HCT116 (cell line): ENCODE data around the gene TMEM121B. TPM values are rescaled to one million over a fixed set of nuclear protein-coding genes. Genes with fewer than 3 reads are reported as not detected.

Experiments used
- ATAC-seq: fragments of 200-7000 bp; cut with Tn5 transposase; 2 replicates; pipeline ENCODE4 v1.9.1; 2020; ENCODE audit warnings: mild to moderate bottlenecking, moderate library complexity
- BruUV-seq: library from RNA; stranded (reverse); fragments of 400-500 nt; replicated peaks from 2 replicates; lab custom pipeline; 2021; lab: Mats Ljungman, UMichigan
- CTCF ChIA-PET: fragments of 300-600 bp; sonication (Branson Sonifier 250); formaldehyde crosslinking; loops from one replicate; lab custom pipeline; 2021; ENCODE audit warnings: antibody characterized with exemption; lab: Charles Lee
- POLR2A ChIA-PET: fragments of 300-600, 350-600 bp; sonication (Branson Sonifier 250); formaldehyde crosslinking; loops from one replicate; lab custom pipeline; 2021; ENCODE audit warnings: antibody characterized with exemption; lab: Charles Lee
- RAD21 ChIA-PET, 2 experiments: fragments of 300-600 bp; sonication (Branson Sonifier 250); formaldehyde crosslinking; loops; one replicate each; lab custom pipeline; 2023; ENCODE audit warnings: low total read pairs in 2 of 2; ENCODE audit not compliant: uncharacterized antibody in 2 of 2, unreplicated experiment in 2 of 2, low non-redundant PET in 1 of 2; lab: Charles Lee
- DNase-seq: peaks from one replicate; pipeline ENCODE4 v3.0.0-alpha.2; 2010; ENCODE audit warnings: low read depth, low spot score
- H2AFZ ChIP-seq: fragments of 200-600 bp; shearing (Covaris generic), sonication (generic); 2 replicates; pipeline ENCODE4 v1.6.1; 2017; ENCODE audit warnings: low read depth, mixed run types, mixed read lengths, antibody characterized with exemption, low read length; ENCODE audit not compliant: poor library complexity, severe bottlenecking
- H3K27ac ChIP-seq: 2 replicates; pipeline ENCODE4 v1.5.1; 2012; ENCODE audit warnings: low read depth, low read length
- H3K27me3 ChIP-seq: fragments of 200-600 bp; sonication (generic); 2 replicates; pipeline ENCODE4 v1.6.1; 2016; ENCODE audit warnings: mixed run types, low read length, mixed read lengths; ENCODE audit not compliant: insufficient read depth
- H3K36me3 ChIP-seq, 2 experiments: fragments of 200-500 bp in 1 of 2; fragments of 200-600 bp in 1 of 2; sonication (Bioruptor generic) in 1 of 2; sonication (generic) in 1 of 2; 2 replicates each; pipeline versions ENCODE4 v1.5.1 to v1.6.1; 2014 to 2016; ENCODE audit warnings: low read length in 2 of 2, inconsistent platforms in 1 of 2, mixed read lengths in 1 of 2, mixed run types in 1 of 2; ENCODE audit not compliant: insufficient read depth in 2 of 2, control insufficient read depth in 1 of 2
- H3K4me1 ChIP-seq, 2 experiments: fragments of 200-600 bp in 1 of 2; sonication (generic) in 1 of 2; 2 replicates each; pipeline versions ENCODE4 v1.5.1 to v1.6.1; 2012 to 2017; ENCODE audit warnings: low read length in 2 of 2, inconsistent platforms in 1 of 2, mild to moderate bottlenecking in 1 of 2, mixed read lengths in 1 of 2, mixed run types in 1 of 2, moderate library complexity in 1 of 2; ENCODE audit not compliant: insufficient read depth in 2 of 2, control insufficient read depth in 1 of 2
- H3K4me2 ChIP-seq: fragments of 200-600 bp; sonication (generic); 2 replicates; pipeline ENCODE4 v1.6.1; 2017; ENCODE audit warnings: mixed run types, low read length, mixed read lengths
- H3K4me3 ChIP-seq, 2 experiments: fragments of 200-600 bp in 1 of 2; sonication (generic) in 1 of 2; replicated peaks in 1 of 2; 2 replicates each; pipeline ENCODE4 v1.5.1; 2011 to 2016; ENCODE audit warnings: low read length in 2 of 2, control low read depth in 1 of 2, low read depth in 1 of 2, mild to moderate bottlenecking in 1 of 2, mixed read lengths in 1 of 2, mixed run types in 1 of 2
- H3K79me2 ChIP-seq: fragments of 200-600 bp; sonication (generic); 2 replicates; pipeline ENCODE4 v1.6.1; 2017; ENCODE audit warnings: mild to moderate bottlenecking, mixed run types, low read length, moderate library complexity, mixed read lengths; ENCODE audit not compliant: insufficient read depth
- H3K9ac ChIP-seq: fragments of 200-600 bp; sonication (generic); 2 replicates; pipeline ENCODE4 v1.6.1; 2016; ENCODE audit warnings: low read length, mixed read lengths
- H3K9me2 ChIP-seq: fragments of 200-600 bp; sonication (generic), shearing (Covaris generic); 2 replicates; pipeline ENCODE4 v1.6.1; 2017; ENCODE audit warnings: mixed run types, mild to moderate bottlenecking, moderate library complexity; ENCODE audit not compliant: insufficient read depth
- H3K9me3 ChIP-seq, 2 experiments: fragments of 200-500 bp in 1 of 2; fragments of 200-600 bp in 1 of 2; sonication (Bioruptor generic) in 1 of 2; sonication (generic) in 1 of 2; 2 replicates each; pipeline ENCODE4 v1.6.1; 2014 to 2017; ENCODE audit warnings: low read length in 2 of 2, mixed read lengths in 2 of 2, inconsistent platforms in 1 of 2, low read depth in 1 of 2, mild to moderate bottlenecking in 1 of 2, mixed run types in 1 of 2, moderate library complexity in 1 of 2; ENCODE audit not compliant: control insufficient read depth in 1 of 2, insufficient read depth in 1 of 2
- H4K20me1 ChIP-seq: fragments of 200-600 bp; sonication (generic), shearing (Covaris generic); 2 replicates; pipeline ENCODE4 v1.6.1; 2017; ENCODE audit warnings: mixed run types, mild to moderate bottlenecking, moderate library complexity; ENCODE audit not compliant: insufficient read depth
- CBX3 ChIP-seq: IDR thresholded peaks from 2 replicates; pipeline ENCODE4 v1.6.1; 2012; ENCODE audit warnings: low read depth
- CEBPB ChIP-seq: IDR thresholded peaks from 2 replicates; pipeline ENCODE4 v1.6.1; 2012; ENCODE audit warnings: low read depth
- EGR1 ChIP-seq: IDR thresholded peaks from 2 replicates; pipeline ENCODE4 v1.6.1; 2012; ENCODE audit warnings: low read depth
- ELF1 ChIP-seq: IDR thresholded peaks from 2 replicates; pipeline ENCODE4 v1.6.1; 2012; ENCODE audit warnings: low read depth, borderline replicate concordance
- EZH2 ChIP-seq: fragments of 200-600 bp; sonication (generic); IDR thresholded peaks from 2 replicates; pipeline ENCODE4 v1.6.1; 2017; ENCODE audit warnings: antibody characterized with exemption, mixed run types
- EZH2phosphoT487 ChIP-seq: fragments of 200-600 bp; IDR thresholded peaks from 2 replicates; pipeline ENCODE4 v1.6.1; 2018; ENCODE audit warnings: antibody characterized with exemption, borderline replicate concordance
- FOSL1 ChIP-seq: IDR thresholded peaks from 2 replicates; pipeline ENCODE4 v1.6.1; 2012; ENCODE audit warnings: low read depth
- JUND ChIP-seq: IDR thresholded peaks from 2 replicates; pipeline ENCODE4 v1.6.1; 2012
- POLR2A ChIP-seq: IDR thresholded peaks from 2 replicates; pipeline ENCODE4 v1.7.0; 2011; ENCODE audit warnings: borderline replicate concordance; ENCODE audit not compliant: insufficient read depth, insufficient read length; ENCODE audit errors: extremely low read depth
- SIN3A ChIP-seq: IDR thresholded peaks from 2 replicates; pipeline ENCODE4 v1.6.1; 2012; ENCODE audit warnings: low read depth
- SP1 ChIP-seq: IDR thresholded peaks from 2 replicates; pipeline ENCODE4 v1.6.1; 2012; ENCODE audit warnings: low read depth
- SRF ChIP-seq: IDR thresholded peaks from 2 replicates; pipeline ENCODE4 v1.6.1; 2012; ENCODE audit warnings: low read depth
- TCF7L2 ChIP-seq: IDR thresholded peaks from 2 replicates; pipeline ENCODE4 v1.7.0; 2011; ENCODE audit warnings: borderline replicate concordance, inconsistent platforms; ENCODE audit not compliant: insufficient read depth, insufficient read length; ENCODE audit errors: extremely low read depth
- YY1 ChIP-seq: IDR thresholded peaks from 2 replicates; pipeline ENCODE4 v1.6.1; 2011; ENCODE audit warnings: low read length, low read depth, moderate library complexity, mild to moderate bottlenecking; ENCODE audit not compliant: insufficient replicate concordance; ENCODE audit errors: extremely low read depth
- ZFX ChIP-seq: fragments of 450-650 bp; IDR thresholded peaks from 2 replicates; pipeline ENCODE4 v1.6.1; 2017
- ZNF274 ChIP-seq: fragments of 200-500 bp; sonication (Bioruptor generic); IDR thresholded peaks from 2 replicates; pipeline ENCODE4 v1.6.1; 2014; ENCODE audit warnings: mild to moderate bottlenecking, low read depth, low read length, inconsistent platforms
- intact Hi-C: fragments of 100-400 bp; cut with micrococcal nuclease; formaldehyde crosslinking; loops from 2 replicates; pipeline ENCODE4 v1.10.0; 2022
- total RNA-seq: library from RNA; stranded (reverse); gene quantifications from one replicate; pipeline ENCODE4 v1.2.1, GENCODE V29; 2021; ENCODE audit not compliant: unreplicated experiment
- TF ChIP-seq, protein P1 (sequence below): IDR thresholded peaks from 2 replicates; pipeline ENCODE4 v1.6.1; 2011; ENCODE audit warnings: mild to moderate bottlenecking, low read length, moderate library complexity; ENCODE audit not compliant: insufficient replicate concordance; ENCODE audit errors: extremely low read depth
- TF ChIP-seq, protein P2 (sequence below): IDR thresholded peaks from 2 replicates; pipeline ENCODE4 v1.6.1; 2012; ENCODE audit warnings: low read depth
- TF ChIP-seq, protein P3 (sequence below): IDR thresholded peaks from 2 replicates; pipeline ENCODE4 v1.6.1; 2012
- TF ChIP-seq, protein P4 (sequence below), 3 experiments: fragments of 200-600 bp in 1 of 3; sonication (generic) in 1 of 3; IDR thresholded peaks in 2 of 3; conservative IDR thresholded peaks in 1 of 3; 2 replicates each; pipeline ENCODE4 v1.5.1; 2012 to 2017; ENCODE audit warnings: low read depth in 2 of 3, low read length in 2 of 3, antibody characterized with exemption in 1 of 3, borderline replicate concordance in 1 of 3, control low read depth in 1 of 3, mild to moderate bottlenecking in 1 of 3, mixed read lengths in 1 of 3, mixed run types in 1 of 3, moderate library complexity in 1 of 3; ENCODE audit not compliant: insufficient read depth in 1 of 3

Gene TMEM121B
- total RNA-seq, 1 experiment from 2014 or later = 0.57 TPM

DNA sequence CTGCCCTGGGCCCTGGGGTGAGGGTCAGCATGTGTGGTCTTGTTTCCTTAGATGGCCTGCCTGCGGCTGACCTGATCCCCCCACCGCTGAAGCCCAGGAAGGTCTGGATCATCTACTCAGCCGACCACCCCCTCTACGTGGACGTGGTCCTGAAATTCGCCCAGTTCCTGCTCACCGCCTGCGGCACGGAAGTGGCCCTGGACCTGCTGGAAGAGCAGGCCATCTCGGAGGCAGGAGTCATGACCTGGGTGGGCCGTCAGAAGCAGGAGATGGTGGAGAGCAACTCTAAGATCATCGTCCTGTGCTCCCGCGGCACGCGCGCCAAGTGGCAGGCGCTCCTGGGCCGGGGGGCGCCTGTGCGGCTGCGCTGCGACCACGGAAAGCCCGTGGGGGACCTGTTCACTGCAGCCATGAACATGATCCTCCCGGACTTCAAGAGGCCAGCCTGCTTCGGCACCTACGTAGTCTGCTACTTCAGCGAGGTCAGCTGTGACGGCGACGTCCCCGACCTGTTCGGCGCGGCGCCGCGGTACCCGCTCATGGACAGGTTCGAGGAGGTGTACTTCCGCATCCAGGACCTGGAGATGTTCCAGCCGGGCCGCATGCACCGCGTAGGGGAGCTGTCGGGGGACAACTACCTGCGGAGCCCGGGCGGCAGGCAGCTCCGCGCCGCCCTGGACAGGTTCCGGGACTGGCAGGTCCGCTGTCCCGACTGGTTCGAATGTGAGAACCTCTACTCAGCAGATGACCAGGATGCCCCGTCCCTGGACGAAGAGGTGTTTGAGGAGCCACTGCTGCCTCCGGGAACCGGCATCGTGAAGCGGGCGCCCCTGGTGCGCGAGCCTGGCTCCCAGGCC lies 12.7 kb downstream of the TMEM121B start:
- TF ChIP-seq SP1 = no peak
- TF ChIP-seq SIN3A = no peak
- TF ChIP-seq ELF1 = no peak
- TF ChIP-seq, protein P1, sequence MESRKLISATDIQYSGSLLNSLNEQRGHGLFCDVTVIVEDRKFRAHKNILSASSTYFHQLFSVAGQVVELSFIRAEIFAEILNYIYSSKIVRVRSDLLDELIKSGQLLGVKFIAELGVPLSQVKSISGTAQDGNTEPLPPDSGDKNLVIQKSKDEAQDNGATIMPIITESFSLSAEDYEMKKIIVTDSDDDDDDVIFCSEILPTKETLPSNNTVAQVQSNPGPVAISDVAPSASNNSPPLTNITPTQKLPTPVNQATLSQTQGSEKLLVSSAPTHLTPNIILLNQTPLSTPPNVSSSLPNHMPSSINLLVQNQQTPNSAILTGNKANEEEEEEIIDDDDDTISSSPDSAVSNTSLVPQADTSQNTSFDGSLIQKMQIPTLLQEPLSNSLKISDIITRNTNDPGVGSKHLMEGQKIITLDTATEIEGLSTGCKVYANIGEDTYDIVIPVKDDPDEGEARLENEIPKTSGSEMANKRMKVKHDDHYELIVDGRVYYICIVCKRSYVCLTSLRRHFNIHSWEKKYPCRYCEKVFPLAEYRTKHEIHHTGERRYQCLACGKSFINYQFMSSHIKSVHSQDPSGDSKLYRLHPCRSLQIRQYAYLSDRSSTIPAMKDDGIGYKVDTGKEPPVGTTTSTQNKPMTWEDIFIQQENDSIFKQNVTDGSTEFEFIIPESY = no peak
- TF ChIP-seq EZH2 = no peak
- TF ChIP-seq, protein P2, sequence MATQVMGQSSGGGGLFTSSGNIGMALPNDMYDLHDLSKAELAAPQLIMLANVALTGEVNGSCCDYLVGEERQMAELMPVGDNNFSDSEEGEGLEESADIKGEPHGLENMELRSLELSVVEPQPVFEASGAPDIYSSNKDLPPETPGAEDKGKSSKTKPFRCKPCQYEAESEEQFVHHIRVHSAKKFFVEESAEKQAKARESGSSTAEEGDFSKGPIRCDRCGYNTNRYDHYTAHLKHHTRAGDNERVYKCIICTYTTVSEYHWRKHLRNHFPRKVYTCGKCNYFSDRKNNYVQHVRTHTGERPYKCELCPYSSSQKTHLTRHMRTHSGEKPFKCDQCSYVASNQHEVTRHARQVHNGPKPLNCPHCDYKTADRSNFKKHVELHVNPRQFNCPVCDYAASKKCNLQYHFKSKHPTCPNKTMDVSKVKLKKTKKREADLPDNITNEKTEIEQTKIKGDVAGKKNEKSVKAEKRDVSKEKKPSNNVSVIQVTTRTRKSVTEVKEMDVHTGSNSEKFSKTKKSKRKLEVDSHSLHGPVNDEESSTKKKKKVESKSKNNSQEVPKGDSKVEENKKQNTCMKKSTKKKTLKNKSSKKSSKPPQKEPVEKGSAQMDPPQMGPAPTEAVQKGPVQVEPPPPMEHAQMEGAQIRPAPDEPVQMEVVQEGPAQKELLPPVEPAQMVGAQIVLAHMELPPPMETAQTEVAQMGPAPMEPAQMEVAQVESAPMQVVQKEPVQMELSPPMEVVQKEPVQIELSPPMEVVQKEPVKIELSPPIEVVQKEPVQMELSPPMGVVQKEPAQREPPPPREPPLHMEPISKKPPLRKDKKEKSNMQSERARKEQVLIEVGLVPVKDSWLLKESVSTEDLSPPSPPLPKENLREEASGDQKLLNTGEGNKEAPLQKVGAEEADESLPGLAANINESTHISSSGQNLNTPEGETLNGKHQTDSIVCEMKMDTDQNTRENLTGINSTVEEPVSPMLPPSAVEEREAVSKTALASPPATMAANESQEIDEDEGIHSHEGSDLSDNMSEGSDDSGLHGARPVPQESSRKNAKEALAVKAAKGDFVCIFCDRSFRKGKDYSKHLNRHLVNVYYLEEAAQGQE = no peak
- no peak for TF ChIP-seq EGR1
- TF ChIP-seq TCF7L2 = no peak
- TF ChIP-seq, protein P3, sequence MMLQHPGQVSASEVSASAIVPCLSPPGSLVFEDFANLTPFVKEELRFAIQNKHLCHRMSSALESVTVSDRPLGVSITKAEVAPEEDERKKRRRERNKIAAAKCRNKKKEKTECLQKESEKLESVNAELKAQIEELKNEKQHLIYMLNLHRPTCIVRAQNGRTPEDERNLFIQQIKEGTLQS = no peak
- TF ChIP-seq EZH2phosphoT487 = no peak
- no peak for TF ChIP-seq SRF
- no peak for TF ChIP-seq POLR2A
- TF ChIP-seq CBX3 = no peak
- no peak for TF ChIP-seq ZNF274
- no peak for TF ChIP-seq FOSL1
- no peak for TF ChIP-seq YY1
- no peak for TF ChIP-seq JUND
- TF ChIP-seq, protein P4, sequence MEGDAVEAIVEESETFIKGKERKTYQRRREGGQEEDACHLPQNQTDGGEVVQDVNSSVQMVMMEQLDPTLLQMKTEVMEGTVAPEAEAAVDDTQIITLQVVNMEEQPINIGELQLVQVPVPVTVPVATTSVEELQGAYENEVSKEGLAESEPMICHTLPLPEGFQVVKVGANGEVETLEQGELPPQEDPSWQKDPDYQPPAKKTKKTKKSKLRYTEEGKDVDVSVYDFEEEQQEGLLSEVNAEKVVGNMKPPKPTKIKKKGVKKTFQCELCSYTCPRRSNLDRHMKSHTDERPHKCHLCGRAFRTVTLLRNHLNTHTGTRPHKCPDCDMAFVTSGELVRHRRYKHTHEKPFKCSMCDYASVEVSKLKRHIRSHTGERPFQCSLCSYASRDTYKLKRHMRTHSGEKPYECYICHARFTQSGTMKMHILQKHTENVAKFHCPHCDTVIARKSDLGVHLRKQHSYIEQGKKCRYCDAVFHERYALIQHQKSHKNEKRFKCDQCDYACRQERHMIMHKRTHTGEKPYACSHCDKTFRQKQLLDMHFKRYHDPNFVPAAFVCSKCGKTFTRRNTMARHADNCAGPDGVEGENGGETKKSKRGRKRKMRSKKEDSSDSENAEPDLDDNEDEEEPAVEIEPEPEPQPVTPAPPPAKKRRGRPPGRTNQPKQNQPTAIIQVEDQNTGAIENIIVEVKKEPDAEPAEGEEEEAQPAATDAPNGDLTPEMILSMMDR (IDR thresholded peaks at IDR 0.05 in 2 of 3, conservative IDR thresholded peaks at IDR 0.05 in 1 of 3; ENCODE audit: borderline replicate concordance in 1 of 3, insufficient read depth in 1 of 3, low read depth in 2 of 3, low read length in 2 of 3) = no peak
- no peak for TF ChIP-seq CEBPB
- no peak for TF ChIP-seq ZFX
- H3K79me2 ChIP-seq = no peaks in the 10 kb centered on the region
- no peak overlapping the region for H3K4me3 ChIP-seq
- no peaks in the 10 kb centered on the region for H4K20me1 ChIP-seq
- H3K9me2 ChIP-seq = no peaks in the 10 kb centered on the region
- POLR2A ChIA-PET = no interaction called here
- no peak overlapping the region for H3K4me2 ChIP-seq
- no peaks in the 10 kb centered on the region for H3K27me3 ChIP-seq
- ATAC-seq (no peak), DNase-seq (no peak)
- H3K4me1 ChIP-seq = no peaks in the 10 kb centered on the region
- H3K9me3 ChIP-seq = no peaks in the 10 kb centered on the region
- no peak overlapping the region for H3K27ac ChIP-seq
- intact Hi-C loops = no loop called here
- H3K36me3 ChIP-seq = peaks cover 0 to 5% of the 10 kb centered on the region in 2 experiments; a peak in 1 of 4 replicates
- RAD21 ChIA-PET = no interaction called here
- H3K9ac ChIP-seq = no peak overlapping the region
- CTCF ChIA-PET = no interaction called here
- H2AFZ ChIP-seq = no peak overlapping the region
- BruUV-seq = no TSS peak
